ENCODE data around the gene AFF3. TPM values are rescaled to one million over a fixed set of nuclear protein-coding genes. Genes with fewer than 3 reads are reported as not detected.

AFF3 gene
- total and polyA plus RNA-seq, 10 donors = 6.0 to 92.2 (median 64.0) TPM

- TF ChIP-seq CTCF (IDR thresholded peaks at IDR 0.05 in 8 of 11, conservative IDR thresholded peaks at IDR 0.05 in 3 of 11) (no peak), POLR2A (IDR thresholded peaks at IDR 0.05) (no peak), POLR2AphosphoS5 (IDR thresholded peaks at IDR 0.05) (no peak)
Measured at GRCh38 chr2:100077456-100077855, 64.9 kb downstream of the AFF3 start.

GRCh38 chr2:100075532-100075931, 66.9 kb downstream of the AFF3 start:
- intact Hi-C loops (cut with DNase I; ENCODE audit: low total_unique reads) = no loop called here
- Histone ChIP-seq H3K4me3 (no peak overlapping the region), H3K36me3 (peaks cover 0 to 17% (median 0%) of the 10 kb centered on the region in 6 donors), H3K27me3 (replicated peaks in 1 of 7) (no peaks in the 10 kb centered on the region), H3K9me3 (no peaks in the 10 kb centered on the region), H3K4me1 (peaks cover 0 to 29% (median 1%) of the 10 kb centered on the region in 6 donors), H3K27ac (no peak overlapping the region)
- 73 to 95% (median 84%) methylated on average over 3 of the region's 3 CpGs for WGBS, 5 donors
- DNase-seq = no peak
- no peak for TF ChIP-seq POLR2A (IDR thresholded peaks at IDR 0.05)
- TF ChIP-seq POLR2AphosphoS5 (IDR thresholded peaks at IDR 0.05) = no peak

More at GRCh38 chr2:100077456-100077855, 64.9 kb downstream of the AFF3 start:
- intact Hi-C loops (cut with DNase I; ENCODE audit: low total_unique reads) = no loop called here
- Histone ChIP-seq H3K27ac (no peak overlapping the region), H3K9me3 (no peaks in the 10 kb centered on the region), H3K4me3 (no peak overlapping the region), H3K36me3 (peaks cover 0 to 17% (median 0%) of the 10 kb centered on the region in 6 donors), H3K27me3 (replicated peaks in 1 of 7) (no peaks in the 10 kb centered on the region), H3K4me1 (peaks cover 0 to 9% (median 0%) of the 10 kb centered on the region in 6 donors)
- no peak for DNase-seq

- no peak for DNase-seq
- Histone ChIP-seq H3K27ac (no peak overlapping the region), H3K27me3 (replicated peaks in 1 of 7) (no peaks in the 10 kb centered on the region), H3K9me3 (no peaks in the 10 kb centered on the region), H3K4me1 (peaks cover 0 to 49% (median 3%) of the 10 kb centered on the region in 6 donors), H3K4me3 (no peak overlapping the region), H3K36me3 (peaks cover 0 to 6% (median 0%) of the 10 kb centered on the region in 6 donors)
- intact Hi-C loops (cut with DNase I; ENCODE audit: low total_unique reads) = no loop called here
- no peak for TF ChIP-seq CTCF (IDR thresholded peaks at IDR 0.05 in 8 of 11, conservative IDR thresholded peaks at IDR 0.05 in 3 of 11)
- TF ChIP-seq POLR2AphosphoS5 (IDR thresholded peaks at IDR 0.05) = no peak
- TF ChIP-seq POLR2A (IDR thresholded peaks at IDR 0.05) = no peak
- WGBS, 5 donors = 87 to 100% (median 96%) methylated on average over 3 of the region's 3 CpGs
Measured at GRCh38 chr2:100073110-100073509, 69.3 kb downstream of the AFF3 start.

GRCh38 chr2:100072503-100072902, 69.9 kb downstream of the AFF3 start:
- Histone ChIP-seq H3K4me1 (peaks cover 0 to 51% (median 3%) of the 10 kb centered on the region in 6 donors), H3K36me3 (peaks cover 0 to 6% (median 0%) of the 10 kb centered on the region in 6 donors), H3K27ac (no peak overlapping the region), H3K27me3 (replicated peaks in 1 of 7) (no peaks in the 10 kb centered on the region), H3K9me3 (no peaks in the 10 kb centered on the region), H3K4me3 (no peak overlapping the region)
- DNase-seq = no peak
- TF ChIP-seq POLR2A (IDR thresholded peaks at IDR 0.05) = no peak
- intact Hi-C loops (cut with DNase I; ENCODE audit: low total_unique reads) = no loop called here
- 73 to 86% (median 79%) methylated on average over 3 of the region's 3 CpGs for WGBS, 5 donors

GRCh38 chr2:100071335-100072043, 70.9 kb downstream of the AFF3 start:
- 44 to 66% (median 51%) methylated on average over 13 of the region's 13 CpGs for WGBS, 5 donors
- Histone ChIP-seq H3K4me1 (peaks cover 0 to 54% (median 4%) of the 10 kb centered on the region in 6 donors), H3K9me3 (no peaks in the 10 kb centered on the region), H3K27ac (no peak overlapping the region), H3K36me3 (peaks cover 0 to 6% (median 0%) of the 10 kb centered on the region in 6 donors), H3K4me3 (no peak overlapping the region), H3K27me3 (replicated peaks in 1 of 7) (no peaks in the 10 kb centered on the region)
- no peak for TF ChIP-seq POLR2AphosphoS5 (IDR thresholded peaks at IDR 0.05)
- TF ChIP-seq POLR2A (IDR thresholded peaks at IDR 0.05) = no peak
- no peak for TF ChIP-seq CTCF (IDR thresholded peaks at IDR 0.05 in 8 of 11, conservative IDR thresholded peaks at IDR 0.05 in 3 of 11)
- intact Hi-C loops (cut with DNase I; ENCODE audit: low total_unique reads) = no loop called here
- DNase-seq = no peak

All from spleen (tissue), 11 donors.